ENCODE measurements around the gene NAA16.
A peak's percentile ranks its signal among the peaks of the same experiment; 100 is the strongest.

NAA16 gene

DNA sequence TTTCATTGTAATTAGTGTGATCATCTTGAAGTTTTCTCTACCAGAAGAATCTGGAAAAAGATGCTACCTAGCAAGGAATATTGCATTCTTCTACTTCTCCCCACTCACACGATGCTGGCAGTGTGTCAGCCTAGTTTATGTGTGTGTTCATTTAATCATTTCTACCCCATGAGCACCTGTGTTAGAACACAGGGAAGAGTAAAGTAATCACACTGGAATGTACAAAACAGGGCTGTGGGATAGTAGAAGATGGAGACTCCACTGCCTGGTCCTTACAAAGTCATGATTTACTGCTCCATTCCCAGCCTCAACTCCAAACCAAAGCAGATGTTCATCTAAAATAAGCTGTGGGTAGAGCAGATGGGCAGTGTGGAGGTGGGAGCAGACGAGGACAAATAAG, 98.5 kb downstream of the NAA16 start:
- H3K4me1 ChIP-seq (ENCODE audit: control insufficient read depth, low read length): peaks cover 8% of the 10 kb centered on the region
- no peaks in the 10 kb centered on the region for H4K20me1 ChIP-seq (ENCODE audit: control insufficient read depth, insufficient read depth, low read depth, low read length)
- no peaks in the 10 kb centered on the region for H3K79me2 ChIP-seq (ENCODE audit: control insufficient read depth, low read length)
- no peak overlapping the region for H3K4me2 ChIP-seq (ENCODE audit: low read length)
- no peaks in the 10 kb centered on the region; the same call in 1 of the 2 replicates for H3F3A ChIP-seq (ENCODE audit: control insufficient read depth, insufficient read depth)
- H3K9me3 ChIP-seq (ENCODE audit: control insufficient read depth, insufficient read depth, low read length): no peaks in the 10 kb centered on the region
- H3K36me3 ChIP-seq (ENCODE audit: control insufficient read depth, low read length): no peaks in the 10 kb centered on the region
- TF ChIP-seq, protein P1, sequence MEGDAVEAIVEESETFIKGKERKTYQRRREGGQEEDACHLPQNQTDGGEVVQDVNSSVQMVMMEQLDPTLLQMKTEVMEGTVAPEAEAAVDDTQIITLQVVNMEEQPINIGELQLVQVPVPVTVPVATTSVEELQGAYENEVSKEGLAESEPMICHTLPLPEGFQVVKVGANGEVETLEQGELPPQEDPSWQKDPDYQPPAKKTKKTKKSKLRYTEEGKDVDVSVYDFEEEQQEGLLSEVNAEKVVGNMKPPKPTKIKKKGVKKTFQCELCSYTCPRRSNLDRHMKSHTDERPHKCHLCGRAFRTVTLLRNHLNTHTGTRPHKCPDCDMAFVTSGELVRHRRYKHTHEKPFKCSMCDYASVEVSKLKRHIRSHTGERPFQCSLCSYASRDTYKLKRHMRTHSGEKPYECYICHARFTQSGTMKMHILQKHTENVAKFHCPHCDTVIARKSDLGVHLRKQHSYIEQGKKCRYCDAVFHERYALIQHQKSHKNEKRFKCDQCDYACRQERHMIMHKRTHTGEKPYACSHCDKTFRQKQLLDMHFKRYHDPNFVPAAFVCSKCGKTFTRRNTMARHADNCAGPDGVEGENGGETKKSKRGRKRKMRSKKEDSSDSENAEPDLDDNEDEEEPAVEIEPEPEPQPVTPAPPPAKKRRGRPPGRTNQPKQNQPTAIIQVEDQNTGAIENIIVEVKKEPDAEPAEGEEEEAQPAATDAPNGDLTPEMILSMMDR (IDR thresholded peaks at IDR 0.05; ENCODE audit: low read depth, low read length, poor library complexity, severe bottlenecking): no peak
- no peak for TF ChIP-seq EZH2phosphoT487 (IDR thresholded peaks at IDR 0.05; ENCODE audit: borderline replicate concordance, low read length)
- no peaks in the 10 kb centered on the region for H3K9me2 ChIP-seq (replicated peaks; ENCODE audit: control insufficient read depth, low read length)
- no peaks in the 10 kb centered on the region for H3K27me3 ChIP-seq (ENCODE audit: control insufficient read depth, low read length)
- no peak overlapping the region for H3K4me3 ChIP-seq (ENCODE audit: low read length)
- H3K27ac ChIP-seq (ENCODE audit: low read depth, low read length): no peak overlapping the region

DNA sequence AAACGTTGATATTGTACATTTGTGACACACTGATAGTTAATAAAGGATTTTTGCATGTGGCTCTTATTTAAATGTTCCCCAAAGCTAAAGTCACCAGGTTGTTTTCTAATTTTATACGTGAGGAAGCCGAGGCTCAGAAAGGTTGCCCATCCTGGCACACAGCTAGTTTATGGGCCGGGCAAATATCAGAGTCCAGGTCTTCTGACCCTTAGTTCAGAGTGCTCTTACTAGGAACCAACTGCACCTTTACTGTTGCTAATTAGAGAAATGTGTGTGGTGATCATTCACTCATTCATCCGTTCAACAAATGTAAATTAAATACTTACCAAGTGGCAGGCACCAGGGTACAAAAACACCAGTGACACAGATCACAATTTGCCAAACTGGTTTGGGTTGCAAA, 100.0 kb downstream of the NAA16 start:
- Histone ChIP-seq H4K20me1 (ENCODE audit: control insufficient read depth, insufficient read depth, low read depth, low read length) (no peaks in the 10 kb centered on the region), H3K27me3 (ENCODE audit: control insufficient read depth, low read length) (no peaks in the 10 kb centered on the region), H3K4me2 (ENCODE audit: low read length) (no peak overlapping the region), H3K36me3 (ENCODE audit: control insufficient read depth, low read length) (no peaks in the 10 kb centered on the region), H3K9me3 (ENCODE audit: control insufficient read depth, insufficient read depth, low read length) (no peaks in the 10 kb centered on the region), H3F3A (ENCODE audit: control insufficient read depth, insufficient read depth) (no peaks in the 10 kb centered on the region; the same call in 1 of the 2 replicates), H3K4me3 (ENCODE audit: low read length) (no peak overlapping the region), H3K9me2 (replicated peaks; ENCODE audit: control insufficient read depth, low read length) (no peaks in the 10 kb centered on the region), H3K27ac (ENCODE audit: low read depth, low read length) (no peak overlapping the region), H3K4me1 (ENCODE audit: control insufficient read depth, low read length) (peaks cover 8% of the 10 kb centered on the region), H3K79me2 (ENCODE audit: control insufficient read depth, low read length) (no peaks in the 10 kb centered on the region)
- TF ChIP-seq, protein P1 (IDR thresholded peaks at IDR 0.05; ENCODE audit: low read depth, low read length, poor library complexity, severe bottlenecking): no peak
- no peak for TF ChIP-seq EZH2phosphoT487 (IDR thresholded peaks at IDR 0.05; ENCODE audit: borderline replicate concordance, low read length)

DNA sequence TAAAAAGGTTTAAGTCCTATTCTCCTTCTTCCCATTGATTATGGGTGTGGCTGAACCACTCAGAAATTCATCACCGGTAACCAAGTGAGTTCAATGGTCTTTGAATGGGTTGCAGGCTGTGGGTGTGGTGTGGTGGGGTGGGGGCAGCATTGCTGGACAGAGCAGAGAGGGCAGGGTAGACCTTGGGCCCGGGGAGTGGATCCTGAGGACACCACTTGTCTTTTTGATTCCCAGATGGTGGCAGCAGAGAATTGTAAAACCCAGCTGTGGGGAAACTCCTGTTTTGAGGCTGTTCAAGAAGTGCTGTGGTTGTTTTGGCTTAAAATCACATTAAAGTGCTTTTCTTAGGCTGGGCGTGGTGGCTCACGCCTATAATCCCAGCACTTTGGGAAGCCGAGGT, 100.5 kb downstream of the NAA16 start:
- TF ChIP-seq EZH2phosphoT487 (IDR thresholded peaks at IDR 0.05; ENCODE audit: borderline replicate concordance, low read length): no peak
- TF ChIP-seq, protein P1 (IDR thresholded peaks at IDR 0.05; ENCODE audit: low read depth, low read length, poor library complexity, severe bottlenecking): peak; percentile 52
- no peaks in the 10 kb centered on the region for H3K9me2 ChIP-seq (replicated peaks; ENCODE audit: control insufficient read depth, low read length)
- no peak overlapping the region for H3K27ac ChIP-seq (ENCODE audit: low read depth, low read length)
- no peaks in the 10 kb centered on the region for H3K79me2 ChIP-seq (ENCODE audit: control insufficient read depth, low read length)
- H3K27me3 ChIP-seq (ENCODE audit: control insufficient read depth, low read length): no peaks in the 10 kb centered on the region
- H3K36me3 ChIP-seq (ENCODE audit: control insufficient read depth, low read length): no peaks in the 10 kb centered on the region
- H3K4me1 ChIP-seq (ENCODE audit: control insufficient read depth, low read length): peaks cover 8% of the 10 kb centered on the region
- no peaks in the 10 kb centered on the region; the same call in 1 of the 2 replicates for H3F3A ChIP-seq (ENCODE audit: control insufficient read depth, insufficient read depth)
- no peak overlapping the region for H3K4me2 ChIP-seq (ENCODE audit: low read length)
- no peaks in the 10 kb centered on the region for H3K9me3 ChIP-seq (ENCODE audit: control insufficient read depth, insufficient read depth, low read length)
- H3K4me3 ChIP-seq (ENCODE audit: low read length): no peak overlapping the region
- H4K20me1 ChIP-seq (ENCODE audit: control insufficient read depth, insufficient read depth, low read depth, low read length): no peaks in the 10 kb centered on the region
